ENCODE data around the gene JUP. TPM values are rescaled to one million over a fixed set of nuclear protein-coding genes. Genes with fewer than 3 reads are reported as not detected.

JUP gene
- total and polyA plus RNA-seq, 2 of the 13 experiments (the other 11 are each of a cell fraction or from before 2014, with no cell fraction given), result 12.1 to 20.6 TPM

GRCh38 chr17:41813699-41814124 is 27.2 kb upstream of the JUP start (continued):
- TF ChIP-seq ZNF234 (CRISPR knock-in tag; conservative IDR thresholded peaks at IDR 0.05) (no peak), ZFY (CRISPR knock-in tag; IDR thresholded peaks at IDR 0.05) (peak; percentile 67), IRX3 (CRISPR knock-in tag; IDR thresholded peaks at IDR 0.05; ENCODE audit: borderline replicate concordance, low read depth) (no peak), KDM4B (CRISPR knock-in tag; IDR thresholded peaks at IDR 0.05) (no peak), ZFX (CRISPR knock-in tag; IDR thresholded peaks at IDR 0.05; ENCODE audit: low read depth) (peak; percentile 64), ZSCAN12 (CRISPR knock-in tag; IDR thresholded peaks at IDR 0.05) (no peak), MXD4 (CRISPR knock-in tag; IDR thresholded peaks at IDR 0.05) (peak; percentile 29; the same call in 1 of the 2 replicates), FOXA1 (IDR thresholded peaks at IDR 0.05) (no peak), FOXA1 (CRISPR knock-in tag; IDR thresholded peaks at IDR 0.05) (no peak), ZNF510 (CRISPR knock-in tag; IDR thresholded peaks at IDR 0.05; ENCODE audit: low read depth) (0 out of 2 replicates have a peak, but pooled peaks have one; percentile 11), ZBTB38 (CRISPR knock-in tag; IDR thresholded peaks at IDR 0.05) (no peak), ZNF251 (CRISPR knock-in tag; IDR thresholded peaks at IDR 0.05) (0 out of 2 replicates have a peak, but pooled peaks have one; percentile 42), ZFP36L2 (CRISPR knock-in tag; IDR thresholded peaks at IDR 0.05) (no peak), CCDC6 (CRISPR knock-in tag; IDR thresholded peaks at IDR 0.05) (no peak), ZNF660 (CRISPR knock-in tag; IDR thresholded peaks at IDR 0.05; ENCODE audit: borderline replicate concordance, low read depth) (no peak), GATA4 (IDR thresholded peaks at IDR 0.05; ENCODE audit: borderline replicate concordance, low read depth) (no peak), ETV6 (CRISPR knock-in tag; conservative IDR thresholded peaks at IDR 0.05) (no peak; the same call in 1 of the 2 replicates), ZNF207 (IDR thresholded peaks at IDR 0.05; ENCODE audit: borderline replicate concordance) (no peak), ZNF589 (CRISPR knock-in tag; conservative IDR thresholded peaks at IDR 0.05) (no peak), MIER3 (CRISPR knock-in tag; IDR thresholded peaks at IDR 0.05; ENCODE audit: borderline replicate concordance) (no peak), TMF1 (CRISPR knock-in tag; IDR thresholded peaks at IDR 0.05; ENCODE audit: low read depth) (no peak), ZNF878 (CRISPR knock-in tag; IDR thresholded peaks at IDR 0.05) (0 out of 2 replicates have a peak, but pooled peaks have one; percentile 8), PATZ1 (CRISPR knock-in tag; IDR thresholded peaks at IDR 0.05) (no peak), MIXL1 (CRISPR knock-in tag; IDR thresholded peaks at IDR 0.05) (0 out of 2 replicates have a peak, but pooled peaks have one; percentile 8), SP140L (CRISPR knock-in tag; IDR thresholded peaks at IDR 0.05; ENCODE audit: borderline replicate concordance) (no peak), TBX2 (CRISPR knock-in tag; IDR thresholded peaks at IDR 0.05; ENCODE audit: borderline replicate concordance) (no peak), ZNF264 (CRISPR knock-in tag; IDR thresholded peaks at IDR 0.05) (peak; percentile 57), ZNF460 (CRISPR knock-in tag; IDR thresholded peaks at IDR 0.05; ENCODE audit: borderline replicate concordance) (no peak), ATF3 (CRISPR knock-in tag; IDR thresholded peaks at IDR 0.05) (no peak), KDM2A (CRISPR knock-in tag; IDR thresholded peaks at IDR 0.05; ENCODE audit: borderline replicate concordance, low read depth) (no peak)
